HepG2 (cell line): ENCODE measurements around the gene TNFRSF6B. TPM values are rescaled to one million over a fixed set of nuclear protein-coding genes. Genes with fewer than 3 reads are reported as not detected.
A peak's percentile ranks its signal among the peaks of the same experiment; 100 is the strongest.

Source experiments
- DR1 ChIP-seq: sonication (generic); formaldehyde crosslinking; IDR thresholded peaks from 2 replicates; pipeline ENCODE4 v1.8.0; 2021; ENCODE audit warnings: mild to moderate bottlenecking, missing genetic modification reagents, inconsistent platforms
- EED ChIP-seq: sonication (generic); formaldehyde crosslinking; IDR thresholded peaks from 2 replicates; pipeline ENCODE4 v1.5.0; 2020; ENCODE audit warnings: mild to moderate bottlenecking, missing genetic modification reagents
- GPN1 ChIP-seq: sonication (generic); formaldehyde crosslinking; IDR thresholded peaks from 2 replicates; pipeline ENCODE4 v1.5.1; 2020; ENCODE audit warnings: missing genetic modification reagents, borderline replicate concordance
- MEIS2 ChIP-seq: sonication (generic); formaldehyde crosslinking; IDR thresholded peaks from 2 replicates; pipeline ENCODE4 v1.9.0; 2021; ENCODE audit warnings: mild to moderate bottlenecking, missing genetic modification reagents
- MTA3 ChIP-seq: sonication (generic); formaldehyde crosslinking; IDR thresholded peaks from 2 replicates; pipeline ENCODE4 v1.4.0; 2020; ENCODE audit warnings: missing genetic modification reagents
- PITX1 ChIP-seq: sonication (generic); formaldehyde crosslinking; IDR thresholded peaks from 2 replicates; pipeline ENCODE4 v1.5.1; 2020; ENCODE audit warnings: mild to moderate bottlenecking, missing genetic modification reagents
- RAD51 ChIP-seq: fragments of 450-650 bp; IDR thresholded peaks from 2 replicates; pipeline ENCODE4 v1.6.1; 2016; ENCODE audit warnings: borderline replicate concordance
- SP1 ChIP-seq, 2 experiments: fragments of 450-650 bp in 1 of 2; sonication (generic) in 1 of 2; formaldehyde crosslinking in 1 of 2; IDR thresholded peaks; 2 replicates each; pipeline versions ENCODE4 v1.4.0 to v1.6.1; 2016 to 2020; ENCODE audit warnings: missing genetic modification reagents in 1 of 2
- SRSF9 ChIP-seq: fragments of 200-400 bp; formaldehyde crosslinking; IDR thresholded peaks from 2 replicates; pipeline ENCODE4 v1.6.1; 2018; ENCODE audit warnings: borderline replicate concordance, mild to moderate bottlenecking, low read depth, low read length; ENCODE audit not compliant: insufficient read depth, poor library complexity, severe bottlenecking
- ZBTB40 ChIP-seq, 2 experiments: fragments of 450-650 bp in 1 of 2; sonication (generic) in 1 of 2; formaldehyde crosslinking in 1 of 2; IDR thresholded peaks; 2 replicates each; pipeline versions ENCODE4 v1.6.1 to v1.8.0; 2016 to 2022; ENCODE audit warnings: antibody characterized with exemption in 1 of 2, mild to moderate bottlenecking in 1 of 2, missing genetic modification reagents in 1 of 2
- ZMAT3 ChIP-seq: sonication (generic); formaldehyde crosslinking; conservative IDR thresholded peaks from 2 replicates; pipeline ENCODE4 v1.7.0; 2021; ENCODE audit warnings: missing genetic modification reagents
- ZNF382 ChIP-seq: sonication (generic); formaldehyde crosslinking; IDR thresholded peaks from 2 replicates; pipeline ENCODE4 v1.5.0; 2020; ENCODE audit warnings: missing genetic modification reagents, mild to moderate bottlenecking, borderline replicate concordance
- ZNF446 ChIP-seq: sonication (generic); formaldehyde crosslinking; IDR thresholded peaks from 2 replicates; pipeline ENCODE4 v1.5.0; 2020; ENCODE audit warnings: mild to moderate bottlenecking, missing genetic modification reagents
- ZNF530 ChIP-seq: sonication (generic); formaldehyde crosslinking; IDR thresholded peaks from 2 replicates; pipeline ENCODE4 v1.5.0; 2020; ENCODE audit warnings: low read depth, mild to moderate bottlenecking, missing genetic modification reagents
- polyA plus RNA-seq, 8 experiments: library from polyadenylated mRNA; depleted of rRNA in 3 of 8; stranded (reverse) in 7 of 8; unstranded in 1 of 8; fragments of >200 nt; fragmentation: Illumina TruSeq in 4 of 8; extraction: Trizol in 4 of 8; gene quantifications; 2 replicates each; pipeline versions ENCODE4 v1.2.1 to v1.2.3, GENCODE V29; 2011 to 2016; ENCODE audit warnings: low read depth in 4 of 8, missing spikeins in 1 of 8, mixed read lengths in 1 of 8; ENCODE audit not compliant: insufficient read depth in 1 of 8
- total RNA-seq, 5 experiments: library from RNA; depleted of rRNA; stranded (reverse); fragments of >200 nt; fragmentation: Illumina TruSeq; extraction: Trizol; gene quantifications; 2 replicates each; pipeline ENCODE4 v1.2.3, GENCODE V29; 2016; ENCODE audit warnings: low read depth in 1 of 5
- TF ChIP-seq, protein P1 (sequence below): IDR thresholded peaks from 2 replicates; pipeline ENCODE4 v1.6.1; 2016; ENCODE audit warnings: low read depth, control low read depth
- TF ChIP-seq, protein P2 (sequence below): sonication (generic); formaldehyde crosslinking; conservative IDR thresholded peaks from 2 replicates; pipeline ENCODE4 v1.8.0; 2022; ENCODE audit warnings: low read depth, missing genetic modification reagents

The TNFRSF6B gene
- total and polyA plus RNA-seq, 2 of the 13 experiments (the other 11 are each of a cell fraction or from before 2014, with no cell fraction given) = 0.24 TPM; not detected in 1

DNA sequence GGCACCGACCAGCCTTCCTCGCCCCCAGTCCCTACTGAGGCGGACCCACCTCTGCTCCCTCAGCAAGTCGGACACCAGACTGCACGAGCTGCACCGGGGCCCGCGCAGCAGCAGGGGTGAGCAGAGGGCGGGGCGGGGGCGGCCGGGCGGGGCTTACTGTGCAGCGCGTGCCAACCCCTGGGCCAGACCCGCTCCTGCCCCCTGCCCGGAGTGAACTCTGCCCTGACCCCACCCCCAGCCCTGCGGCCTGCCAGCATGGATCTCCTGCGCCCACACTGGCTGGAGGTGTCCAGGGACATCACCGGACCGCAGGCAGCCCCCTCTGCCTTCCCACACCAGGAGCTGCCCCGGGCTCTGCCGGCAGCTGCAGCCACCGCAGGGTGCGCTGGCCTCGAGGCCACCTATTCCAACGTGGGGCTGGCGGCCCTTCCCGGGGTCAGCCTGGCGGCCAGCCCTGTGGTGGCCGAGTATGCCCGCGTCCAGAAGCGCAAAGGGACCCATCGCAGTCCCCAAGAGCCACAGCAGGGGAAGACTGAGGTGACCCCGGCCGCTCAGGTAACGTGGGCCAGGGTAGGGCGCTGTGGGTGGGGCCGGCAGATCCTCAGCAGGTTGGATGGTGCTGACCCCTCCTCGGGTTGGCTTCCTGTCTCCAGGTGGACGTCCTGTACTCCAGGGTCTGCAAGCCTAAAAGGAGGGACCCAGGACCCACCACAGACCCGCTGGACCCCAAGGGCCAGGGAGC lies 41.7 kb downstream of the TNFRSF6B start (continued):
- TF ChIP-seq ZNF446 (CRISPR knock-in tag) = peak; percentile 49
- TF ChIP-seq, protein P1, sequence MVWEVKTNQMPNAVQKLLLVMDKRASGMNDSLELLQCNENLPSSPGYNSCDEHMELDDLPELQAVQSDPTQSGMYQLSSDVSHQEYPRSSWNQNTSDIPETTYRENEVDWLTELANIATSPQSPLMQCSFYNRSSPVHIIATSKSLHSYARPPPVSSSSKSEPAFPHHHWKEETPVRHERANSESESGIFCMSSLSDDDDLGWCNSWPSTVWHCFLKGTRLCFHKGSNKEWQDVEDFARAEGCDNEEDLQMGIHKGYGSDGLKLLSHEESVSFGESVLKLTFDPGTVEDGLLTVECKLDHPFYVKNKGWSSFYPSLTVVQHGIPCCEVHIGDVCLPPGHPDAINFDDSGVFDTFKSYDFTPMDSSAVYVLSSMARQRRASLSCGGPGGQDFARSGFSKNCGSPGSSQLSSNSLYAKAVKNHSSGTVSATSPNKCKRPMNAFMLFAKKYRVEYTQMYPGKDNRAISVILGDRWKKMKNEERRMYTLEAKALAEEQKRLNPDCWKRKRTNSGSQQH (CRISPR knock-in tag) = peak; percentile 97
- no peak; the same call in 1 of the 2 replicates for TF ChIP-seq MTA3 (CRISPR knock-in tag)
- TF ChIP-seq EED = peak; percentile 87
- no peak for TF ChIP-seq SRSF9
- TF ChIP-seq PITX1 = peak; percentile 80; the same call in 1 of the 2 replicates
- no peak for TF ChIP-seq RAD51
- TF ChIP-seq ZNF382 (CRISPR knock-in tag) = no peak
- no peak for TF ChIP-seq SP1 (IDR thresholded peaks at IDR 0.05)
- TF ChIP-seq SP1 (CRISPR knock-in tag; IDR thresholded peaks at IDR 0.05) = peak; percentile 79; the same call in 1 of the 2 replicates
- TF ChIP-seq DR1 (CRISPR knock-in tag) = peak; percentile 79
- peak; percentile 54; the same call in 1 of the 2 replicates for TF ChIP-seq GPN1
- no peak for TF ChIP-seq ZNF530
- 0 out of 2 replicates have a peak, but pooled peaks have one; percentile 52 for TF ChIP-seq ZMAT3 (CRISPR knock-in tag)
- TF ChIP-seq MEIS2 (CRISPR knock-in tag) = no peak; the same call in 1 of the 2 replicates
- TF ChIP-seq, protein P2, sequence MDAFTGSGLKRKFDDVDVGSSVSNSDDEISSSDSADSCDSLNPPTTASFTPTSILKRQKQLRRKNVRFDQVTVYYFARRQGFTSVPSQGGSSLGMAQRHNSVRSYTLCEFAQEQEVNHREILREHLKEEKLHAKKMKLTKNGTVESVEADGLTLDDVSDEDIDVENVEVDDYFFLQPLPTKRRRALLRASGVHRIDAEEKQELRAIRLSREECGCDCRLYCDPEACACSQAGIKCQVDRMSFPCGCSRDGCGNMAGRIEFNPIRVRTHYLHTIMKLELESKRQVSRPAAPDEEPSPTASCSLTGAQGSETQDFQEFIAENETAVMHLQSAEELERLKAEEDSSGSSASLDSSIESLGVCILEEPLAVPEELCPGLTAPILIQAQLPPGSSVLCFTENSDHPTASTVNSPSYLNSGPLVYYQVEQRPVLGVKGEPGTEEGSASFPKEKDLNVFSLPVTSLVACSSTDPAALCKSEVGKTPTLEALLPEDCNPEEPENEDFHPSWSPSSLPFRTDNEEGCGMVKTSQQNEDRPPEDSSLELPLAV = 0 out of 2 replicates have a peak, but pooled peaks have one; percentile 85
- TF ChIP-seq ZBTB40 (IDR thresholded peaks at IDR 0.05) = no peak
- TF ChIP-seq ZBTB40 (CRISPR knock-in tag; IDR thresholded peaks at IDR 0.05) = peak; percentile 92
